D721Med (cell line): ENCODE results near the gene UVRAG.

Experiments used
- DNase-seq: peaks from one replicate; pipeline ENCODE4 v3.0.0; 2011; ENCODE audit warnings: low spot score; ENCODE audit not compliant: insufficient read length
- FAIRE-seq: peaks from 2 replicates; lab custom pipeline; 2011; peaks lifted over from hg19 to GRCh38; lab: Jason Lieb, UNC
- TF ChIP-seq, protein P1 (sequence below): IDR thresholded peaks from 2 replicates; pipeline ENCODE4 v1.5.1; 2012; ENCODE audit warnings: mild to moderate bottlenecking, control low read depth; ENCODE audit not compliant: insufficient read depth; ENCODE audit errors: missing control alignments

UVRAG gene

DNA sequence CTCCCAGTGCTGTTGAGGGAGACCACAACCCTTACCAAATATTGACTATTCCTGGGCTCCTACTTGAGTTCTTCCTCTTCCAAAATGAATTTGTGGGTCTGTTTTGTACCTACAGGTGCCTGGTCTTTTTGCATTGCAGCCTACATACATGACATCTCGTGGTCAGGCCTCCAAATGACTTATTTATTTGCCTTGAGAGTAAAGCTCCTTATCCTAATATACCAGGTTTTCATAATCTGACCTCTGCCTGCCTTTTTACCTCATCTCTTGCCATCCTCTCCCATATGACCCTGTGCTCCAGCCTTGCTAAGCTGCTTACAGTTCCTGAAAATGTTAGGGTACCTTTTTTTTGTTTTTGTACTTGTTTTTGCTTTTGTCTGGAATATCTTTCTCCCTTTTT is 130.4 kb downstream of the UVRAG start:
- FAIRE-seq, result peak; percentile 21
- TF ChIP-seq, protein P1, sequence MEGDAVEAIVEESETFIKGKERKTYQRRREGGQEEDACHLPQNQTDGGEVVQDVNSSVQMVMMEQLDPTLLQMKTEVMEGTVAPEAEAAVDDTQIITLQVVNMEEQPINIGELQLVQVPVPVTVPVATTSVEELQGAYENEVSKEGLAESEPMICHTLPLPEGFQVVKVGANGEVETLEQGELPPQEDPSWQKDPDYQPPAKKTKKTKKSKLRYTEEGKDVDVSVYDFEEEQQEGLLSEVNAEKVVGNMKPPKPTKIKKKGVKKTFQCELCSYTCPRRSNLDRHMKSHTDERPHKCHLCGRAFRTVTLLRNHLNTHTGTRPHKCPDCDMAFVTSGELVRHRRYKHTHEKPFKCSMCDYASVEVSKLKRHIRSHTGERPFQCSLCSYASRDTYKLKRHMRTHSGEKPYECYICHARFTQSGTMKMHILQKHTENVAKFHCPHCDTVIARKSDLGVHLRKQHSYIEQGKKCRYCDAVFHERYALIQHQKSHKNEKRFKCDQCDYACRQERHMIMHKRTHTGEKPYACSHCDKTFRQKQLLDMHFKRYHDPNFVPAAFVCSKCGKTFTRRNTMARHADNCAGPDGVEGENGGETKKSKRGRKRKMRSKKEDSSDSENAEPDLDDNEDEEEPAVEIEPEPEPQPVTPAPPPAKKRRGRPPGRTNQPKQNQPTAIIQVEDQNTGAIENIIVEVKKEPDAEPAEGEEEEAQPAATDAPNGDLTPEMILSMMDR, result no peak
- no peak for DNase-seq

- DNase-seq, result no peak
- FAIRE-seq, result no peak
- TF ChIP-seq, protein P1, result no peak
Measured at GRCh38 chr11:75945947-75946346, 130.9 kb downstream of the UVRAG start.

- DNase-seq (no peak), FAIRE-seq (no peak)
- TF ChIP-seq, protein P1, result no peak
Measured at GRCh38 chr11:75946531-75947530, 131.8 kb downstream of the UVRAG start.

GRCh38 chr11:75949023-75949672 is 134.1 kb downstream of the UVRAG start:
- DNase-seq (no peak), FAIRE-seq (no peak)
- TF ChIP-seq, protein P1, result no peak

DNA sequence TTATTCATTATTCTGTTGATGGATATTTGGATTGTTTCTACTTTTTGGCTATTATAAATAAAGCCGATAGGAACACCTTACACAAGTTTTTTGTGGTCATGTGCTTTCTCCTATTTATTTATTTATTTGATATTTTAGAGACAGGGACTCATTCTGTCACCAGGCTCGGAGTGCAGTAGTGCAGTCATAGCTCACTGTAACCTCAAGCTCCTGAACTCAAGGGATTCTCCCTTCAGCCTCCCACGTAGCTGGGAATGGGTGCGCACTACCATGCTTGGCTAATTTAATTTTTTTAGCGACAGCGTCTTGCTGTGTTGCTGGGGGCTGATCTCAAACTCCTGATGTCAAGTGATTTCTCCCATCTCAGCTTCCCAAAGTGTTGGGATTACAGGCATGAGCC is 135.1 kb downstream of the UVRAG start:
- DNase-seq (no peak), FAIRE-seq (no peak)
- TF ChIP-seq, protein P1, result no peak

GRCh38 chr11:75954039-75954438 is 139.0 kb downstream of the UVRAG start:
- DNase-seq (no peak), FAIRE-seq (no peak)
- TF ChIP-seq, protein P1, result no peak

- FAIRE-seq (no peak), DNase-seq (no peak)
- TF ChIP-seq, protein P1, result no peak
Measured at GRCh38 chr11:75955443-75955842, 140.4 kb downstream of the UVRAG start.
